HepG2 (cell line): ENCODE measurements around the gene ZNF512B. TPM values are rescaled to one million over a fixed set of nuclear protein-coding genes. Genes with fewer than 3 reads are reported as not detected.

ENCODE experiments used
- AHR ChIP-seq: IDR thresholded peaks from 2 replicates; pipeline ENCODE4 v1.6.1; 2018; ENCODE audit warnings: missing genetic modification reagents, missing compliant biosample characterization
- ELF1 ChIP-seq: sonication (generic); formaldehyde crosslinking; IDR thresholded peaks from 2 replicates; pipeline ENCODE4 v1.4.0; 2020; ENCODE audit warnings: missing genetic modification reagents
- FOXP1 ChIP-seq, 2 experiments: fragments of 450-650 bp in 1 of 2; IDR thresholded peaks; 2 replicates each; pipeline ENCODE4 v1.6.1; 2017 to 2018; ENCODE audit warnings: antibody characterized with exemption in 1 of 2
- JUND ChIP-seq: sonication (generic); formaldehyde crosslinking; IDR thresholded peaks from 2 replicates; pipeline ENCODE4 v1.8.0; 2022; ENCODE audit warnings: mild to moderate bottlenecking, missing genetic modification reagents
- NPAS2 ChIP-seq: sonication (generic); formaldehyde crosslinking; IDR thresholded peaks from 2 replicates; pipeline ENCODE4 v1.8.0; 2022; ENCODE audit warnings: mild to moderate bottlenecking, missing genetic modification reagents, borderline replicate concordance
- RBM39 ChIP-seq: fragments of 200-400 bp; formaldehyde crosslinking; IDR thresholded peaks from one replicate; pipeline ENCODE4 v1.6.1; 2018; ENCODE audit warnings: antibody characterized with exemption, mild to moderate bottlenecking, low read depth, low read length; ENCODE audit not compliant: poor library complexity, severe bottlenecking
- REPIN1 ChIP-seq: sonication (generic); formaldehyde crosslinking; IDR thresholded peaks from 2 replicates; pipeline ENCODE4 v1.8.0; 2022; ENCODE audit warnings: missing genetic modification reagents, low read depth, mild to moderate bottlenecking, borderline replicate concordance
- ZBED4 ChIP-seq: sonication (generic); formaldehyde crosslinking; IDR thresholded peaks from 2 replicates; pipeline ENCODE4 v1.4.0; 2020; ENCODE audit warnings: missing genetic modification reagents, borderline replicate concordance
- ZNF101 ChIP-seq: sonication (generic); formaldehyde crosslinking; IDR thresholded peaks from 2 replicates; pipeline ENCODE4 v1.4.0; 2020; ENCODE audit warnings: mild to moderate bottlenecking, low read depth, missing genetic modification reagents, borderline replicate concordance
- ZNF20 ChIP-seq: sonication (generic); formaldehyde crosslinking; IDR thresholded peaks from 2 replicates; pipeline ENCODE4 v1.4.0; 2020; ENCODE audit warnings: mild to moderate bottlenecking, moderate library complexity, missing genetic modification reagents
- ZNF883 ChIP-seq: sonication (generic); formaldehyde crosslinking; IDR thresholded peaks from 2 replicates; pipeline ENCODE4 v1.5.1; 2020; ENCODE audit warnings: mild to moderate bottlenecking, missing genetic modification reagents; ENCODE audit errors: not compliant biosample characterization
- ZSCAN12 ChIP-seq: sonication (generic); formaldehyde crosslinking; IDR thresholded peaks from 2 replicates; pipeline ENCODE4 v1.9.0; 2021; ENCODE audit warnings: mild to moderate bottlenecking, missing genetic modification reagents
- polyA plus RNA-seq, 8 experiments: library from polyadenylated mRNA; depleted of rRNA in 3 of 8; stranded (reverse) in 7 of 8; unstranded in 1 of 8; fragments of >200 nt; fragmentation: Illumina TruSeq in 4 of 8; extraction: Trizol in 4 of 8; gene quantifications; 2 replicates each; pipeline versions ENCODE4 v1.2.1 to v1.2.3, GENCODE V29; 2011 to 2016; ENCODE audit warnings: low read depth in 4 of 8, missing spikeins in 1 of 8, mixed read lengths in 1 of 8; ENCODE audit not compliant: insufficient read depth in 1 of 8
- total RNA-seq, 5 experiments: library from RNA; depleted of rRNA; stranded (reverse); fragments of >200 nt; fragmentation: Illumina TruSeq; extraction: Trizol; gene quantifications; 2 replicates each; pipeline ENCODE4 v1.2.3, GENCODE V29; 2016; ENCODE audit warnings: low read depth in 1 of 5
- TF ChIP-seq, protein P1 (sequence below): sonication (generic); formaldehyde crosslinking; conservative IDR thresholded peaks from 2 replicates; pipeline ENCODE4 v1.4.0; 2020; ENCODE audit warnings: missing genetic modification reagents
- TF ChIP-seq, protein P2 (sequence below): IDR thresholded peaks from 2 replicates; pipeline ENCODE4 v1.6.1; 2016; ENCODE audit warnings: missing biosample characterization, missing genetic modification reagents, low read depth
- TF ChIP-seq, protein P3 (sequence below): sonication (generic); formaldehyde crosslinking; IDR thresholded peaks from 2 replicates; pipeline ENCODE4 v1.4.0; 2020; ENCODE audit warnings: mild to moderate bottlenecking, missing genetic modification reagents
- TF ChIP-seq, protein P4 (sequence below): sonication (generic); formaldehyde crosslinking; IDR thresholded peaks from 2 replicates; pipeline ENCODE4 v1.8.0; 2022; ENCODE audit warnings: mild to moderate bottlenecking, missing genetic modification reagents, moderate library complexity

Gene ZNF512B
- total and polyA plus RNA-seq, 2 of the 13 experiments (the other 11 are each of a cell fraction or from before 2014, with no cell fraction given): 11.5 to 30.6 TPM

DNA sequence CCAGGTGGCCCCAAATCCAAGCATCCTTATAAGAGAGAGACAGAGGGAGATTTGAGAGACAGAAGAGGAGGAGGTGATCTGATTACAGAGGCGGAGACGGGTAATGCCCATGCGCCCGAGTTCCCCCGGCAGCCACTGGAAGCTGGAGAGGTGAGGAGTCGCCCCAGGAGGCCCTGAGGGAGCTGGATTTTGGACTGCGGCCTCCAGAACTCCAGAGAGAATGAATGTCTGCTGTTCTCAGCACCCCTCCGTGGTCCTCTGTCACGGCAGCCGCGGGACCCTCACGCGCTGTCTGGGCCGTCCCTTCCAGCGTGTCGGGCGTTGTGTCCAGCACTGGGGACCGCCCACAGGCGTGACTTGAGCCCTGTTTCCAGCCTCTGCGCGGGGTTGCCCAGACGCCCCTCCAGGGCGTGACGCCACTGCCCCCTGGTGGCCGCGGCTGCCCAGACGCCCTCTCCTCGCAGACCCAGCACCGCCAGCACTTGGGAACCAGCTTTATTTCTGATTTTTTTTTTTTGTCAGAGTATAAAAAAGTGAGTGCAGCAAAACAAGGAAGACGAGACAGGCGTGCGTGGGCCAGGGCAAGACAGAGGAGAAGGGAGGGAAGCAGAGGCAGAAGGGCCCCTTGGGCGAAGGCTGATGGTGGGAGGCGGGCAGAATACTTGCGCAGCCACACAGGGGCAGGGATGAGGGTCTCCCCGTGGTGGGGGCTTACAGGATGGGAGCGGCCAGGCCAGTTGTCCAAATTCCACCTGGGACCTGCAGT lies 4.1 kb upstream of the ZNF512B start (continued):
- peak; percentile 97; the same call in 1 of the 2 replicates for TF ChIP-seq REPIN1 (CRISPR knock-in tag)
- TF ChIP-seq ELF1: peak; percentile 58; the same call in 1 of the 2 replicates
- no peak for TF ChIP-seq NPAS2 (CRISPR knock-in tag)
- peak; percentile 98 for TF ChIP-seq RBM39
- TF ChIP-seq FOXP1 (IDR thresholded peaks at IDR 0.05): no peak
- TF ChIP-seq FOXP1 (CRISPR knock-in tag; IDR thresholded peaks at IDR 0.05): peak; percentile 52
- TF ChIP-seq, protein P1, sequence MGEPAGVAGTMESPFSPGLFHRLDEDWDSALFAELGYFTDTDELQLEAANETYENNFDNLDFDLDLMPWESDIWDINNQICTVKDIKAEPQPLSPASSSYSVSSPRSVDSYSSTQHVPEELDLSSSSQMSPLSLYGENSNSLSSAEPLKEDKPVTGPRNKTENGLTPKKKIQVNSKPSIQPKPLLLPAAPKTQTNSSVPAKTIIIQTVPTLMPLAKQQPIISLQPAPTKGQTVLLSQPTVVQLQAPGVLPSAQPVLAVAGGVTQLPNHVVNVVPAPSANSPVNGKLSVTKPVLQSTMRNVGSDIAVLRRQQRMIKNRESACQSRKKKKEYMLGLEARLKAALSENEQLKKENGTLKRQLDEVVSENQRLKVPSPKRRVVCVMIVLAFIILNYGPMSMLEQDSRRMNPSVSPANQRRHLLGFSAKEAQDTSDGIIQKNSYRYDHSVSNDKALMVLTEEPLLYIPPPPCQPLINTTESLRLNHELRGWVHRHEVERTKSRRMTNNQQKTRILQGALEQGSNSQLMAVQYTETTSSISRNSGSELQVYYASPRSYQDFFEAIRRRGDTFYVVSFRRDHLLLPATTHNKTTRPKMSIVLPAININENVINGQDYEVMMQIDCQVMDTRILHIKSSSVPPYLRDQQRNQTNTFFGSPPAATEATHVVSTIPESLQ (CRISPR knock-in tag): no peak
- TF ChIP-seq, protein P2, sequence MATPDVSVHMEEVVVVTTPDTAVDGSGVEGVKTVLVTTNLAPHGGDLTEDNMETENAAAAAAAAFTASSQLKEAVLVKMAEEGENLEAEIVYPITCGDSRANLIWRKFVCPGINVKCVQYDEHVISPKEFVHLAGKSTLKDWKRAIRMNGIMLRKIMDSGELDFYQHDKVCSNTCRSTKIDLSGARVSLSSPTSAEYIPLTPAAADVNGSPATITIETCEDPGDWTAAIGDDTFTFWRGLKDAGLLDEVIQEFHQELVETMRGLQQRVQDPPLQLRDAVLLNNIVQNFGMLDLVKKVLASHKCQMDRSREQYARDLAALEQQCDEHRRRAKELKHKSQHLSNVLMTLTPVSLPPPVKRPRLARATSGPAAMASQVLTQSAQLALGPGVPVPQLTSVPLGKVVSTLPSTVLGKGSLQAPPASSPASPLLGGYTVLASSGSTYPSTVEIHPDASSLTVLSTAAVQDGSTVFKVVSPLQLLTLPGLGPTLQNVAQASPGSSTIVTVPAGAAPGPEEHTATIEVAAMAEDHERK (CRISPR knock-in tag): 0 out of 2 replicates have a peak, but pooled peaks have one; percentile 5
- TF ChIP-seq ZSCAN12: 0 out of 2 replicates have a peak, but pooled peaks have one; percentile 89
- TF ChIP-seq ZBED4 (CRISPR knock-in tag): peak; percentile 78
- no peak for TF ChIP-seq JUND (CRISPR knock-in tag)
- TF ChIP-seq, protein P3, sequence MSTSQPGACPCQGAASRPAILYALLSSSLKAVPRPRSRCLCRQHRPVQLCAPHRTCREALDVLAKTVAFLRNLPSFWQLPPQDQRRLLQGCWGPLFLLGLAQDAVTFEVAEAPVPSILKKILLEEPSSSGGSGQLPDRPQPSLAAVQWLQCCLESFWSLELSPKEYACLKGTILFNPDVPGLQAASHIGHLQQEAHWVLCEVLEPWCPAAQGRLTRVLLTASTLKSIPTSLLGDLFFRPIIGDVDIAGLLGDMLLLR (CRISPR knock-in tag): peak; percentile 83; the same call in 1 of the 2 replicates
- TF ChIP-seq ZNF101 (CRISPR knock-in tag): no peak
- peak; percentile 90 for TF ChIP-seq AHR (CRISPR knock-in tag)
- TF ChIP-seq, protein P4, sequence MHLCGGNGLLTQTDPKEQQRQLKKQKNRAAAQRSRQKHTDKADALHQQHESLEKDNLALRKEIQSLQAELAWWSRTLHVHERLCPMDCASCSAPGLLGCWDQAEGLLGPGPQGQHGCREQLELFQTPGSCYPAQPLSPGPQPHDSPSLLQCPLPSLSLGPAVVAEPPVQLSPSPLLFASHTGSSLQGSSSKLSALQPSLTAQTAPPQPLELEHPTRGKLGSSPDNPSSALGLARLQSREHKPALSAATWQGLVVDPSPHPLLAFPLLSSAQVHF (CRISPR knock-in tag): no peak
- TF ChIP-seq ZNF883 (CRISPR knock-in tag): peak; percentile 83
- TF ChIP-seq ZNF20: no peak
